IMR-90 (cell line): ENCODE data around the gene MAOA. TPM values are rescaled to one million over a fixed set of nuclear protein-coding genes. Genes with fewer than 3 reads are reported as not detected.
"Not testable (repeated sequence)": the region's sequence is repeated elsewhere in the genome, so short reads cannot be mapped to it uniquely, and the experiment has no call there.

Source experiments
- ATAC-seq: fragments of 200-7000 bp; cut with Tn5 transposase; 2 replicates; pipeline ENCODE4 v1.9.1; 2020; ENCODE audit warnings: low read depth, mild to moderate bottlenecking, moderate library complexity
- BruUV-seq: library from RNA; stranded (reverse); fragments of 400-500 nt; replicated peaks from 2 replicates; lab custom pipeline; 2021; lab: Mats Ljungman, UMichigan
- CTCF ChIA-PET: fragments of 300-600 bp; formaldehyde crosslinking; extraction: SDS; loops from one replicate; lab custom pipeline; 2021; ENCODE audit warnings: antibody characterized with exemption; lab: Yijun Ruan, JAX
- POLR2A ChIA-PET: fragments of 300-600 bp; sonication (Branson Sonifier 250); formaldehyde crosslinking; loops from one replicate; lab custom pipeline; 2022; ENCODE audit warnings: antibody characterized with exemption; ENCODE audit not compliant: unreplicated experiment; lab: Charles Lee
- DNase-seq: peaks from one replicate; pipeline ENCODE4 v3.0.0; 2013
- H2AFZ ChIP-seq: replicated peaks from 2 replicates; pipeline ENCODE3; 2013; ENCODE audit warnings: low read length, mild to moderate bottlenecking; ENCODE audit not compliant: poor library complexity
- H2AK5ac ChIP-seq: 2 replicates; pipeline ENCODE4 v1.6.1; 2013; ENCODE audit warnings: low read depth, low read length, inconsistent platforms
- H2AK9ac ChIP-seq: replicated peaks from 2 replicates; pipeline ENCODE3; 2013; ENCODE audit warnings: mild to moderate bottlenecking, low read depth, low read length, moderate library complexity; ENCODE audit not compliant: poor library complexity
- H2BK120ac ChIP-seq: 2 replicates; pipeline ENCODE4 v1.6.1; 2013; ENCODE audit warnings: low read depth, low read length, inconsistent platforms
- H2BK15ac ChIP-seq: 3 replicates; pipeline ENCODE4 v1.6.1; 2013; ENCODE audit warnings: low read depth, low read length, inconsistent platforms
- H2BK20ac ChIP-seq: 2 replicates; pipeline ENCODE4 v1.6.1; 2013; ENCODE audit warnings: low read depth, mild to moderate bottlenecking, inconsistent platforms, low read length, moderate library complexity
- H2BK5ac ChIP-seq: 2 replicates; pipeline ENCODE4 v1.6.1; 2013; ENCODE audit warnings: mild to moderate bottlenecking, low read depth, low read length, inconsistent platforms; ENCODE audit not compliant: poor library complexity, severe bottlenecking
- H3K14ac ChIP-seq: replicated peaks from 2 replicates; pipeline ENCODE4 v1.6.1; 2013; ENCODE audit warnings: low read depth, low read length, inconsistent platforms
- H3K18ac ChIP-seq: 2 replicates; pipeline ENCODE4 v1.6.1; 2013; ENCODE audit warnings: low read depth, low read length, control low read depth
- H3K23ac ChIP-seq: 2 replicates; pipeline ENCODE4 v1.6.1; 2013; ENCODE audit warnings: low read depth, low read length, inconsistent platforms
- H3K27ac ChIP-seq: 2 replicates; pipeline ENCODE4 v1.5.1; 2013; ENCODE audit warnings: mild to moderate bottlenecking, control low read depth, low read length; ENCODE audit not compliant: insufficient read depth
- H3K27me3 ChIP-seq: 2 replicates; pipeline ENCODE4 v1.6.1; 2013; ENCODE audit warnings: low read length; ENCODE audit not compliant: control insufficient read depth, insufficient read depth
- H3K36me3 ChIP-seq: 2 replicates; pipeline ENCODE4 v1.6.1; 2013; ENCODE audit warnings: low read length, mixed read lengths; ENCODE audit not compliant: control insufficient read depth, insufficient read depth
- H3K4ac ChIP-seq: 2 replicates; pipeline ENCODE4 v1.6.1; 2013; ENCODE audit warnings: low read depth, low read length, inconsistent platforms
- H3K4me1 ChIP-seq: 2 replicates; pipeline ENCODE4 v1.6.1; 2013; ENCODE audit warnings: low read length, mixed read lengths; ENCODE audit not compliant: control insufficient read depth, insufficient read depth
- H3K4me2 ChIP-seq: 2 replicates; pipeline ENCODE4 v1.6.1; 2013; ENCODE audit warnings: low read depth, mild to moderate bottlenecking, control low read depth, low read length, moderate library complexity
- H3K4me3 ChIP-seq: 2 replicates; pipeline ENCODE4 v1.5.1; 2013; ENCODE audit warnings: low read depth, mild to moderate bottlenecking, control low read depth, low read length, moderate library complexity; ENCODE audit not compliant: insufficient read depth
- H3K56ac ChIP-seq: 2 replicates; pipeline ENCODE4 v1.6.1; 2013; ENCODE audit warnings: low read length, inconsistent platforms; ENCODE audit not compliant: insufficient read depth; ENCODE audit errors: extremely low read depth
- H3K79me1 ChIP-seq, 2 experiments: 2 replicates each; pipeline ENCODE4 v1.6.1; 2013; ENCODE audit warnings: low read length in 2 of 2, inconsistent platforms in 1 of 2, low read depth in 1 of 2
- H3K9ac ChIP-seq: 2 replicates; pipeline ENCODE4 v1.6.1; 2013; ENCODE audit warnings: low read depth, low read length, control low read depth
- H3K9me1 ChIP-seq: 2 replicates; pipeline ENCODE4 v1.6.1; 2013; ENCODE audit warnings: low read length, inconsistent platforms; ENCODE audit not compliant: insufficient read depth
- H3K9me3 ChIP-seq: 2 replicates; pipeline ENCODE4 v1.6.1; 2013; ENCODE audit warnings: low read length; ENCODE audit not compliant: control insufficient read depth, insufficient read depth
- H4K20me1 ChIP-seq: 2 replicates; pipeline ENCODE4 v1.6.1; 2013; ENCODE audit warnings: low read length, inconsistent platforms; ENCODE audit not compliant: insufficient read depth
- H4K5ac ChIP-seq: 2 replicates; pipeline ENCODE4 v1.6.1; 2013; ENCODE audit warnings: mild to moderate bottlenecking, low read depth, low read length, control low read depth
- H4K8ac ChIP-seq, 2 experiments: 2 replicates each; pipeline ENCODE4 v1.6.1; 2013; ENCODE audit warnings: low read depth in 2 of 2, low read length in 2 of 2, control low read depth in 1 of 2, inconsistent platforms in 1 of 2
- H4K91ac ChIP-seq: 2 replicates; pipeline ENCODE4 v1.6.1; 2013; ENCODE audit warnings: low read depth, low read length, inconsistent platforms; ENCODE audit not compliant: insufficient read depth
- WGBS, 2 experiments: methylation state at CpG; one replicate each; pipeline versions ENCODE4 v1.1.5 to v1.1.7; 2013; ENCODE audit warnings: missing lambda C conversion rate in 2 of 2; ENCODE audit not compliant: insufficient read length in 1 of 2; ENCODE audit errors: extremely low coverage in 2 of 2; 5-methylcytosine and 5-hydroxymethylcytosine counted together
- dilution Hi-C: fragments of 300-500 bp; cut with HindIII; formaldehyde crosslinking; loops from one replicate; pipeline ENCODE4 v1.14.3; 2018; ENCODE audit warnings: low sequenced_read_pairs; ENCODE audit not compliant: unreplicated experiment
- in situ Hi-C: fragments of 300-500 bp; cut with MboI; formaldehyde crosslinking; loops from 3 replicates; pipeline ENCODE4 v1.14.3; 2019; ENCODE audit warnings: low sequenced_read_pairs, inconsistent platforms, mixed read lengths
- intact Hi-C: fragments of 100-400 bp; cut with micrococcal nuclease; formaldehyde crosslinking; loops from 2 replicates; pipeline ENCODE4 v1.10.0; 2022
- polyA plus RNA-seq, 3 experiments: library from polyadenylated mRNA; depleted of rRNA; stranded (reverse); fragments of >200 nt; gene quantifications; 2 replicates each; pipeline ENCODE4 v1.2.3, GENCODE V29; 2012; ENCODE audit warnings: low replicate concordance in 1 of 3
- total RNA-seq: library from RNA; depleted of rRNA; stranded (reverse); fragments of >200 nt; gene quantifications from 2 replicates; pipeline ENCODE4 v1.2.3, GENCODE V29; 2012

MAOA gene
- total and polyA plus RNA-seq, 2 of the 4 experiments (the other 2 are of a cell fraction): 0.14 to 0.36 TPM

DNA sequence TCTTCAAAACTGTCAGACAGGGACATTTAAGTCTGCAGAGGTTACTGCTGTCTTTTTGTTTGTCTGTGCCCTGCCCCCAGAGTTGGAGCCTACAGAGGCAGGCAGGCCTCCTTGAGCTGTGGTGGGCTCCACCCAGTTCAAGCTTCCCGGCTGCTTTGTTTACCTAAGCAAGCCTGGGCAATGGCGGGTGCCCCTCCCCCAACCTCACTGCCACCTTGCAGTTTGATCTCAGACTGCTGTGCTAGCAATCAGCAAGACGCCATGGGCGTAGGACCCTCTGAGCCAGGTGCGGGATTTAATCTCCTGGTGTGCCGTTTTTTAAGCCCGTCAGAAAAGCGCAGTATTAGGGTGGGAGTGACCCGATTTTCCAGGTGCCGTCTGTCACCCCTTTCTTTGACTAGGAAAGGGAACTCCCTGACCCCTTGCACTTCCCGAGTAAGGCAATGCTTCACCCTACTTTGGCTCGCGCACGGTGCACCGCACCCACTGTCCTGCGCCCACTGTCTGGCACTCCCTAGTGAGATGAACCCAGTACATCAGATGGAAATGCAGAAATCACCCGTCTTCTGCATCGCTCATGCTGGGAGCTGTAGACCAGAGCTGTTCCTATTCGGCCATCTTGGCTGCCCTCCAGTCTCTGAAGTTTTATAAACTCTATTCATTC is 20.0 kb downstream of the MAOA start:
- CTCF ChIA-PET, H3K18ac ChIP-seq, H3K27ac ChIP-seq, H3K27me3 ChIP-seq, POLR2A ChIA-PET, ATAC-seq, H2BK15ac ChIP-seq, in situ Hi-C loops, H2AFZ ChIP-seq, H3K4me3 ChIP-seq, H3K56ac ChIP-seq, intact Hi-C loops, H3K9me1 ChIP-seq, H4K8ac ChIP-seq, H2BK120ac ChIP-seq, H3K23ac ChIP-seq, H3K36me3 ChIP-seq, H3K4ac ChIP-seq, H3K4me2 ChIP-seq, H2AK5ac ChIP-seq, H2BK20ac ChIP-seq, H3K4me1 ChIP-seq, dilution Hi-C loops, H4K20me1 ChIP-seq, DNase-seq, H3K9me3 ChIP-seq, H4K5ac ChIP-seq, H2AK9ac ChIP-seq, H3K79me1 ChIP-seq, H4K91ac ChIP-seq, H3K9ac ChIP-seq, H3K14ac ChIP-seq, H2BK5ac ChIP-seq, BruUV-seq: not testable (repeated sequence)
- 80% methylated on average over 3 of the region's 19 CpGs; no CpG with 5 or more reads in 1 of the 2 experiments for WGBS, 2 experiments
